ENCODE measurements around the gene SNX9. TPM values are rescaled to one million over a fixed set of nuclear protein-coding genes. Genes with fewer than 3 reads are reported as not detected.
"Not testable (repeated sequence)": the region's sequence is repeated elsewhere in the genome, so short reads cannot be mapped to it uniquely, and the experiment has no call there.

Gene SNX9
- total RNA-seq, 1 donor from 2014 or later = 68.6 TPM

GRCh38 chr6:157937916-157938315 is 114.9 kb downstream of the SNX9 start:
- H3K36me3 Mint-ChIP-seq (ENCODE audit: low read depth, unreplicated experiment) = peaks cover 35% of the 10 kb centered on the region
- H3K27me3 Mint-ChIP-seq (ENCODE audit: unreplicated experiment) = peaks cover 4% of the 10 kb centered on the region
- DNase-seq (ENCODE audit: low spot score) = no peak
- H3K27ac Mint-ChIP-seq (ENCODE audit: unreplicated experiment) = no peak overlapping the region
- no peaks in the 10 kb centered on the region for H3K4me1 Mint-ChIP-seq (ENCODE audit: unreplicated experiment)
- H3K4me3 Mint-ChIP-seq (ENCODE audit: unreplicated experiment) = no peak overlapping the region
- TF ChIP-seq, protein P1, sequence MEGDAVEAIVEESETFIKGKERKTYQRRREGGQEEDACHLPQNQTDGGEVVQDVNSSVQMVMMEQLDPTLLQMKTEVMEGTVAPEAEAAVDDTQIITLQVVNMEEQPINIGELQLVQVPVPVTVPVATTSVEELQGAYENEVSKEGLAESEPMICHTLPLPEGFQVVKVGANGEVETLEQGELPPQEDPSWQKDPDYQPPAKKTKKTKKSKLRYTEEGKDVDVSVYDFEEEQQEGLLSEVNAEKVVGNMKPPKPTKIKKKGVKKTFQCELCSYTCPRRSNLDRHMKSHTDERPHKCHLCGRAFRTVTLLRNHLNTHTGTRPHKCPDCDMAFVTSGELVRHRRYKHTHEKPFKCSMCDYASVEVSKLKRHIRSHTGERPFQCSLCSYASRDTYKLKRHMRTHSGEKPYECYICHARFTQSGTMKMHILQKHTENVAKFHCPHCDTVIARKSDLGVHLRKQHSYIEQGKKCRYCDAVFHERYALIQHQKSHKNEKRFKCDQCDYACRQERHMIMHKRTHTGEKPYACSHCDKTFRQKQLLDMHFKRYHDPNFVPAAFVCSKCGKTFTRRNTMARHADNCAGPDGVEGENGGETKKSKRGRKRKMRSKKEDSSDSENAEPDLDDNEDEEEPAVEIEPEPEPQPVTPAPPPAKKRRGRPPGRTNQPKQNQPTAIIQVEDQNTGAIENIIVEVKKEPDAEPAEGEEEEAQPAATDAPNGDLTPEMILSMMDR (IDR thresholded peaks at IDR 0.05; ENCODE audit: unreplicated experiment) = no peak
- H3K9me3 Mint-ChIP-seq (ENCODE audit: unreplicated experiment) = no peaks in the 10 kb centered on the region

DNA sequence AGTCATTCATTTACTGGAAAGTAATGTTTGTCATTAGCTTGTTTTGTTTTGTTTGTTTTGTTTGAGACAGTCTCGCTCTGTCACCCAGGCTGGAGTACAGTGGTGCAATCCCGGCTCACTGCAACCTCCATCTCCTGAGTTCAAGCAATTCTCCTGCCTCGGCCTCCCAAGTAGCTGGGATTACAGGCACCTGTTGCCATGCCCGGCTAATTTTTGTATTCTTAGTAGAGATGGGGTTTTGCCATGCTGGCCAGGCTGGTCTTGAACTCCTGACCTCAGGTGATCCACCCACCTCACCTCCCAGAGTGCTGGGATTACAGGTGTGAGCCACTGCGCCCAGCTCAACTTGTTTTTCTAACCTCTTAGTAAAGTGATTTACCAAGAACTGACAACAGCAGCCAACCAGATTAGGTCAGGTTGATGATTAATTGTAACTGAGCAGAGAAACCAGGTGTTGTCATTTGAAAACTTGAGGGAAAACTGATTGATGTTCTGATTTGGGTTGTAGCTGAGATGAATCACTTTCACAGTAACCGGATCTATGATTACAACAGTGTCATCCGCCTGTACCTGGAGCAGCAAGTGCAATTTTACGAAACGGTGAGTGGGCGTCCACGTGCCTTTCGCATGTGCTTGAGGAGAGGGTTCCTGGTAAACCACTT is 117.5 kb downstream of the SNX9 start:
- H3K4me1 Mint-ChIP-seq (ENCODE audit: unreplicated experiment); DNase-seq (ENCODE audit: low spot score); H3K9me3 Mint-ChIP-seq (ENCODE audit: unreplicated experiment); H3K27ac Mint-ChIP-seq (ENCODE audit: unreplicated experiment); H3K4me3 Mint-ChIP-seq (ENCODE audit: unreplicated experiment); H3K27me3 Mint-ChIP-seq (ENCODE audit: unreplicated experiment): not testable (repeated sequence)
- peaks cover 51% of the 10 kb centered on the region for H3K36me3 Mint-ChIP-seq (ENCODE audit: low read depth, unreplicated experiment)

DNA sequence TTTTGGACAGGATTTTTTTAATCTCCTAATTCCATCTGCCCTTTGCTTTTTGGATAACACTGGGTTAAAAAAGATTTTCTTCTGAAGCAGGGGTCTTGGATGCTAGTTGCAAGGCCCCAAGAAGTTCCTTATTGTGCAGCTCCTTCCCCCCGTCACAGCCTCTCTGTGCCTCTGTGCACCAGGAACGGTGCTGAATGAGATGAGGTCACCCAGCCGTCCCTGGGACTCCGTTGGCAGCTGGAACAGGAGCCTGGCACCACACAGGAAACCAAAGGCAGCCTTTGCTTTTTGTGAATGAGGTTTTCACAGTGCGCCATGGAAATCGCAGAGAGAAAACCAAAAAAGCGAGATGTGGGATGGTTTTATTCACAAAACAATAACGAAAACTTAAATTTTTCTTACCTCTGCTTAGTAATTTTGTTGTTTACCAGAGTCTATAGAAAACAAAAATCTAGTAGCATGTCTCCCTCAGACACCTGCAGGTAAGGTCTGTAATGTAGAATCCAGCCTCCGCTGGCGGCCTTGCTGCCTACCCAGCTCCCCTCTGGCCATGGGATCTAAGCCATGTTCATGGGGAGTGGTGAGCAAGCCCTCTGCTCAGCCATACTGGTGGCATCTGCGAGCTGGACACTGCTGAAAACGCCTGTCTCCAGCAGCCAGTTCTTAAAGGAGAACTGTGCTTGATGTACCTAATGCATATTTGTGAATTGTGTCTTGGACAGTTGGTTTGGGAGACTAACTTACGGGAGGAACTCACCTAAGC is 118.2 kb downstream of the SNX9 start:
- DNase-seq (ENCODE audit: low spot score) = no peak
- Mint-ChIP-seq H3K4me3 (ENCODE audit: unreplicated experiment) (no peak overlapping the region), H3K27ac (ENCODE audit: unreplicated experiment) (no peak overlapping the region), H3K36me3 (ENCODE audit: low read depth, unreplicated experiment) (peaks cover 57% of the 10 kb centered on the region), H3K9me3 (ENCODE audit: unreplicated experiment) (no peaks in the 10 kb centered on the region), H3K27me3 (ENCODE audit: unreplicated experiment) (peaks cover 4% of the 10 kb centered on the region), H3K4me1 (ENCODE audit: unreplicated experiment) (no peaks in the 10 kb centered on the region)
- TF ChIP-seq, protein P1 (IDR thresholded peaks at IDR 0.05; ENCODE audit: unreplicated experiment) = no peak

DNA sequence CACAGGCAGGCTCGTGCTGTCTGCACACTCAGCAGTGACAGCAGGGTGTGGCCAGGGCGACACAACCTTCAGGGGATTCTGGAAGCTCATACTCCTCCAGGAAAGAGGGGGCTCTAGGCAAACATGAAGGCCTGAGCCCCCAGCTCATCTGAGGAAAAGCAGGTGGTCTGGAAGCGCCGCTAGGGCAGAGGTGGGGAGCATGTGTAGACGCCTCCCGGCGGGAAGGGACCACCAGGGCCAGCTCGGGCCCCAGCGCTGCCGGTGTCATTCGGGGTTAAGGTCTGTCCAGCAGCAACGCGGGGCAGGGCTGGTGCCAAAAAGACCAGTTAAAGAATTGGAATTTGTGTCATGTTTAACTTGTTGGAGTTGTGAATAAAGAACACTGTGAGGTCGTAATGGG is 119.3 kb downstream of the SNX9 start:
- no peak for DNase-seq (ENCODE audit: low spot score)
- Mint-ChIP-seq H3K9me3 (ENCODE audit: unreplicated experiment) (no peaks in the 10 kb centered on the region), H3K4me3 (ENCODE audit: unreplicated experiment) (no peak overlapping the region), H3K36me3 (ENCODE audit: low read depth, unreplicated experiment) (peaks cover 62% of the 10 kb centered on the region), H3K4me1 (ENCODE audit: unreplicated experiment) (no peaks in the 10 kb centered on the region), H3K27ac (ENCODE audit: unreplicated experiment) (peak overlapping the region; percentile 0), H3K27me3 (ENCODE audit: unreplicated experiment) (peaks cover 11% of the 10 kb centered on the region)
- TF ChIP-seq, protein P1 (IDR thresholded peaks at IDR 0.05; ENCODE audit: unreplicated experiment) = no peak

DNA sequence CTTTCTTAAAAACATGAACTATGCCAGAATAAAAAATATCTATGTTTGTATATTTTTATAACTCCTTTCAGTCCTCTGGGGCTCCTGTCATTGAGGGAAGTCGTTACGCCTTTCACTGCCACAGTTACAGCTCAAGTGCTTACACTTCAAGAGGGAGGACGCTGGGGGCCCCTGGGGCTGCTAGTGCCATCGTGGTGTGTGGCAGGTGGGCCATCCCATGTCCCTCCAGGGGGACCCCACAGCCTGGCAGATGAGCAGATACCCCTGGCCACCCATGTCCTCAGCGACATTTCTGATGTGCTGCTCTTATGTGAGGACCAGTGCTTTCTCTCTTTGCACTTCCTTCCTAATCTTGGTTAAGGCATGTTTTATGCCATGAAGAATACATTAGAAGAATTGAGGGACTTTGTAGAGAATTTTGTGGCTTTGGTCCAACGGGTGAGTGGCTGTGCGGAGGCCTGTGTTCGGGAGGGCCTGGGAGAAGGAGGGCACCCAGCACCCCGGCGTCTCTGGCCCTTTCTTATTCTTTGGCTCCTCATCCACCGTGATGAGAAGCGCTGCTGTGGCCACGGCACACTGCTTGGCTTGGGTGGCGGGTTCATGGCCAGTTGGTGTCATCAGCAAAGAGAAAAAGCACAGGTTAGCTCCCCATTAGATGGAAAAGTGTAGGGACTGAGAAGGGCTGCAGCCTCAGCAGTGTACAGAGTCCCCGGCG is 120.4 kb downstream of the SNX9 start:
- H3K9me3 Mint-ChIP-seq (ENCODE audit: unreplicated experiment) = no peaks in the 10 kb centered on the region
- H3K4me3 Mint-ChIP-seq (ENCODE audit: unreplicated experiment) = no peak overlapping the region
- no peak overlapping the region for H3K27ac Mint-ChIP-seq (ENCODE audit: unreplicated experiment)
- H3K4me1 Mint-ChIP-seq (ENCODE audit: unreplicated experiment) = no peaks in the 10 kb centered on the region
- peaks cover 70% of the 10 kb centered on the region for H3K36me3 Mint-ChIP-seq (ENCODE audit: low read depth, unreplicated experiment)
- peaks cover 14% of the 10 kb centered on the region for H3K27me3 Mint-ChIP-seq (ENCODE audit: unreplicated experiment)
- DNase-seq (ENCODE audit: low spot score) = no peak
- TF ChIP-seq, protein P1 (IDR thresholded peaks at IDR 0.05; ENCODE audit: unreplicated experiment) = no peak

Measured in endothelial cell (in vitro differentiated cells).